Measurements from ENCODE around the gene CYP2C18. TPM values are rescaled to one million over a fixed set of nuclear protein-coding genes. Genes with fewer than 3 reads are reported as not detected.

The CYP2C18 gene
- total and polyA plus RNA-seq, 2 of the 13 experiments (the other 11 are each of a cell fraction or from before 2014, with no cell fraction given): 0.07 TPM; not detected in 1

DNA sequence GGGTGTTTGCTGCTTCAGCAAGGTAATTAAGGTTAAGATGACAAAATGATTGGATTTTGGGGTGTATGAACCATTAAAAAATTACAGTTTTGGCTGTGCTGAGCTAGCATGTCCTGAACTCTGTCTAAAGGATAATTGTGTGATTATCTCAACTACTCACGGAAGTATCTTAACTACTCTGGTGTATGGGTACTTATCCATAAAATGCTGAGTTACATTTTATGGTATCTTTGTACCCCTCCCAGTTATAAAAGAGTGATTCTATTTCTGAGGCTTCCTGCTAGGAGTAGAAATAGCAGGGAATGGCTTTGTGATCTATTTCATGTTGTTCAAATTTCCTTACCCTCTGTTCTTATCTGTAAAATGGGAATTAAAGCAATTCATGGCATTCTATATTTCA, 22.6 kb downstream of the CYP2C18 start (continued):
- TF ChIP-seq, protein P1, sequence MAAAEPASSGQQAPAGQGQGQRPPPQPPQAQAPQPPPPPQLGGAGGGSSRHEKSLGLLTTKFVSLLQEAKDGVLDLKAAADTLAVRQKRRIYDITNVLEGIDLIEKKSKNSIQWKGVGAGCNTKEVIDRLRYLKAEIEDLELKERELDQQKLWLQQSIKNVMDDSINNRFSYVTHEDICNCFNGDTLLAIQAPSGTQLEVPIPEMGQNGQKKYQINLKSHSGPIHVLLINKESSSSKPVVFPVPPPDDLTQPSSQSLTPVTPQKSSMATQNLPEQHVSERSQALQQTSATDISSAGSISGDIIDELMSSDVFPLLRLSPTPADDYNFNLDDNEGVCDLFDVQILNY (CRISPR knock-in tag; conservative IDR thresholded peaks at IDR 0.05): no peak
- TF ChIP-seq ZSCAN20 (CRISPR knock-in tag; IDR thresholded peaks at IDR 0.05; ENCODE audit: borderline replicate concordance): no peak
- no peak for TF ChIP-seq ONECUT2 (CRISPR knock-in tag; IDR thresholded peaks at IDR 0.05)
- TF ChIP-seq ELF1 (CRISPR knock-in tag; IDR thresholded peaks at IDR 0.05): no peak
- no peak for TF ChIP-seq ZNF121 (CRISPR knock-in tag; IDR thresholded peaks at IDR 0.05)
- TF ChIP-seq ZNF615 (CRISPR knock-in tag; IDR thresholded peaks at IDR 0.05; ENCODE audit: borderline replicate concordance): no peak
- TF ChIP-seq MLLT10 (CRISPR knock-in tag; IDR thresholded peaks at IDR 0.05): no peak

DNA sequence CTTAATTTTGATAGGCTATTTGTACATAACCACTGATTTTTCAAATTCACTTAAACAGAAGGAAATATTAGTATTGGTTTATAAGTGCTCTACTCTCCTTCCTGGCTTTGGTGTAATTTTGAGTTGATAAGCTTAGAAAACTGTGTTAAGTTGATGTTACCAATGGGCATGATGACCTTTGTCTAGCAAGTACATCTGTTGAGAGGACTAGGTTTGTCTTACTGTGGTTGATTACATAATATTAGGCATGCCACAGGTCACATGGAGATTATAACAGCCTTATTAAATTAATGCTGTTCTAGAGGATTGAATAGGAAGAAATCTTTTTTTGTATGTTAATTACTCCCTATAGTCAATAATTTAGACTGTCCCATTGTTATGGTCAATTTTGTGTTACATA, 27.0 kb downstream of the CYP2C18 start:
- Histone ChIP-seq H3K4me1 (ENCODE audit: insufficient read depth, low read length) (no peaks in the 10 kb centered on the region), H3K36me3 (replicated peaks in 1 of 2; ENCODE audit: control insufficient read depth in 1 of 2, insufficient read depth in 2 of 2, low read length in 2 of 2) (no peaks in the 10 kb centered on the region), H3K4me3 (replicated peaks in 1 of 3; ENCODE audit: insufficient read depth in 1 of 3, low read depth in 2 of 3, low read length in 3 of 3) (no peak overlapping the region), H3K4me2 (ENCODE audit: low read depth, low read length) (no peak overlapping the region), H3K9ac (ENCODE audit: insufficient read depth, low read depth, low read length) (no peak overlapping the region), H4K20me1 (ENCODE audit: insufficient read depth, low read length) (no peaks in the 10 kb centered on the region), H3K27ac (ENCODE audit: extremely low read length, insufficient read depth, low read length) (no peak overlapping the region), H3K9me3 (ENCODE audit: low read length) (no peaks in the 10 kb centered on the region), H2AFZ (ENCODE audit: low read length) (no peak overlapping the region), H3K27me3 (ENCODE audit: control insufficient read depth in 1 of 2, insufficient read depth in 2 of 2, low read length in 2 of 2) (no peaks in the 10 kb centered on the region), H3K79me2 (ENCODE audit: insufficient read depth, low read length) (no peaks in the 10 kb centered on the region)
- in situ Hi-C loops (cut with HindIII; ENCODE audit: extremely low pct_ligation_motif_present, low pct_unique_long_range_greater_than_20kb): no loop called here
- FAIRE-seq (no peak), ATAC-seq (no peak), DNase-seq (ENCODE audit: low spot score) (no peak)
- intact Hi-C loops (cut with micrococcal nuclease; ENCODE audit: unreplicated experiment): no loop called here
- no TSS peak for BruUV-seq (replicated peaks)
- TF ChIP-seq ZNF652 (CRISPR knock-in tag; IDR thresholded peaks at IDR 0.05; ENCODE audit: borderline replicate concordance, low read depth) (no peak), ZNF644 (CRISPR knock-in tag; IDR thresholded peaks at IDR 0.05; ENCODE audit: low read depth) (no peak)
- CTCF ChIA-PET (ENCODE audit: low intra/inter-chr PET ratio, low total read pairs): no interaction called here
- POLR2A ChIA-PET: no interaction called here
